ENCODE measurements around the gene ACOT9.

GRCh38 chrX:23729214-23729613, 13.9 kb downstream of the ACOT9 start:
- TF ChIP-seq TCF3 (IDR thresholded peaks at IDR 0.05; ENCODE audit: borderline replicate concordance, insufficient read depth, low read depth, low read length) (no peak), JUNB (IDR thresholded peaks at IDR 0.05) (no peak), ZBED1 (IDR thresholded peaks at IDR 0.05; ENCODE audit: borderline replicate concordance) (no peak)

All from GM12878 (cell line).